Measurements from ENCODE around the gene NSUN2.

NSUN2 gene

DNA sequence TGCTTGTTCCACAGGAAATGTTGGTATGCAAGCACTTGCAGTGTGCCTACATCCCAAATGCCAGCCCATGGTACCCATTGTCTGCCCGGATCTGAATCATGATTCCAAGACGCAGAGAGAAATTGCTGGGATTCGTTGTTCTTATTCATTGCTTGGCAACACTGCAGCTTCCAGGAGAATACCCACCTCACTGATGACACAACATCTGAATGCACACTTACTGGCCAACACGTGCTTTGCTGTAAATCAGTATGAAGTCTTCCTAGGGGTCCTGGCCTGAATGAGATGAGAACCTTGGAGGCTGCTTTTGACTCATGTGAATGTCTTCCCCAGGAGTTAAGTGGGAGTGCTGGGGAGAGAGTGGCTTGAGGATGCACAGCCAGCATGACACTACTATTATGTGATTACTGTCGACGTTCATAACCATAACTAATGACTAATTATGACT lies 12.0 kb upstream of the NSUN2 start:
- DNase-seq (ENCODE audit: low spot score): no peak

DNA sequence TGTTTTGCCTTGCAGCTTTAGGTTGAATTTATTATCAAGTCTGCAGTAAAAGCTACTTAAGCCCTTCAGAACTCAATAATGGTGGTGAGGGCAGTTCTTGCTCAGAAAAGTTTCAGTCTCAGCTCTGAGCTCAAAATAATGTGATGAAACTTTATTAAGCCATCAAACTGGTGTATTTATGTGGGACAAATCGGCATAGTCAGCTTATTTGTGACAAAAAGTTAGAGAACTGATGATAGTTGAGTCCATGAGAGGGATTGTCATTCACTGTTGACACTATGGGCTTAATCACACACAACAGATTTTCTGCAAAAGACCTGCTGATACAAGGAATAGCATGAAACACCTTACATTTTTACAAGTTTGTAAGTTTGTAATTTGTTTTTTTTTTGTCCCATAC lies 9.8 kb upstream of the NSUN2 start:
- no peak for DNase-seq (ENCODE audit: low spot score)

DNA sequence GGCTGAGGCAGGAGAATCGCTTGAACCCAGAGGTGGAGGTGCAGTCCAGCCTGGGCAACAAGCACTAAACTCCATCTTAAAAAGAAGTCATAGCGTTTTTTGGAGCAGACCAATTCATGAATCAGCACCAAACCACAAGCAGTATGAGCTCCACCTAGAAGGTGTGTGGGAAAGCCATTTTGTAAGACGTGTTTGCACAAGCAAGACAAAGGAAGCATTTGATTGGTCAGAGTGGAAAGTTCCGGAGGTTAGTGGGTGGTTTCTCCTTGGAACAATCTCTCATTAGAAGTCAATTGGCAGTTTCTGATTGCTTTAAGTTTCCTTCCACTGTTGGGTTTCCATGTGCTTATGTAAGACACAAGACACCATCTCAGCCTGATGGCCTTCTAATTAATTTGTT lies 5.4 kb upstream of the NSUN2 start:
- DNase-seq (ENCODE audit: low spot score): no peak

DNA sequence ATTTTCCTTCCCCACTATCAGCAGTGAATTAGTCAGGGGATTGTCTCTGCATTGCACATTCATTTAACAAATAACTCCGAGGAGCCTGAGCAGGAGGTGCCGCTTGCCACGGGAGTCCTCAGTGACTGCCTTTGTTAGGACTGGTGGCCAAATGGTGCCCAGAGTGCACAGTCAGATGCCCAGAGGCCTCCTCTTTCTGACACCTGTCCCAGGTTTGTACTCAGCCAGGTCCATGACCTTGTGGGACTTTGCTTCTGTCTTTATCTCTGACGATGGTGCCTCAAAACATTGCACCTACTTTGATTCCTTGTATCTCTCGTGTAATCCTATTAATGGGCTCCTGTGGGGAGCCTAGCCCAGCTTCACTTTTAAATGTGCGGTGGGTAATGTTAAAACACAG lies 4.7 kb upstream of the NSUN2 start:
- DNase-seq (ENCODE audit: low spot score): no peak

DNA sequence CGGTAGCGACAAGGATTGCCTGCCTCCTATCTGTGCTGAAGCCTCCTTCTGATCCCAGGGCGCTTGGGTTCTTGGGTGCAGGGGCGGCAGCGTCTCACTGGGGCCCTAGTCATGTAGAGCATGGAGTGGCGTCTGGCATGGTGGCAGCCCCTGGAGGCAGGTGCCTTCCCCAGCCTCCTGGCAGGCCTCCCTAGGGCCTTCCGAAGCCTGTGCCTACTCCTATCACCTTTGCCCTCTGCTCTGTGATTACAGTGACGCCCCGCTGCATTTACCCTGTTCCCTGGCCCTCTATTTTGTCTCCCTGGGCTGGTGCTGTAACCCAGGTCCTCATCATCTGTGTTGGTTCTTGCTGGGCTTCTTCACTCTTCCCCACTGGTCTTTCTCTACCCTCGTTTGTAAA lies 4.2 kb upstream of the NSUN2 start:
- no peak for DNase-seq (ENCODE audit: low spot score)

DNA sequence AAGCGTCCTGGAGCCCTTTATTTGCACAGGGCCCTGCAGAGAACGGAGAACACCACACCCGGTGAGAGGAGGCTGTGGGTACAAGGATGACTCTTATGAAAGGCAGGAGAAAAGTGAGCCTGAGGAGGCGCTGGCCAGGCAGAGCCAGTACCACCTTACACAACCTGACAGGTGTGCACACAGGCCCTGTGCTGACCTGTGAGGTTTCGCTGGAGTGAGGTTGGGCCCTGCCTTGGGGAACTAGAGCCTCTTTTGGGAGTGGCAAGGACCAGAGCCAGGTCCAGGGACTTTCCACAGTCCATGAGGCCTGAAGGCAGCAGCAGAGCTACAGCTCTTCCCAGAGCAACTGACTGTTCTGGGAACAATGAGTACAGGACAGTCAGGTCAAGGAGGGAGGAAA lies 3.4 kb upstream of the NSUN2 start:
- peak; percentile 24 for DNase-seq (ENCODE audit: low spot score)

DNA sequence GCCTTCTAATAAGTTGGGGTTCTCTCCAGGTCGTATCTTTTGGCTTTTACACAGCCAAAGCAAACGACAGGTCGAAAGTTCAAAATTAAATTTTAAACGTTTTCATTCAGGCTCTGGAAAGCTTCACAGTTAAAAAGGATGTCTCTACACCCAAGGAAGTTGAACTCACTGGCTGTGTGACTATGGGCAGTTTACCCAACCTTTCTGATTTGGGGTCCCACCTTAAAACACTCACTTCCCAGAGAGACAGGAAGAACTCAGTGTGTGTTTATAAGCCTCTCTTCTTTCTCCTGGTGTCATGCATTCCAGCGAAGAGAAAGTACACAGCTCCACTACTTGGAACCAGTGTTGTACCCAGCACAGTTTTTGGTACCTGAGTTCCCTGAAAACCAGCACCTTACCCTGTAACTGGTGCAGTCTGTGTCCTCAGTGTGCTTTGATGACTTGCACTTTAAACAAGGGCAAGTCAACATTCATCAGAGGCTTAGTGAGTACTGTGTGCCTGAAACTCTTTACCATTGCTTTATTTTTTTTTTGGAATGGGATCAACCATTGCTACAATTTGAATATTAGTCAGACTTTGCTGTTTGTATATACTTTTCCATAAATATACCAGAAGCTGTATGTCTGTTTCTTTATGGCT lies 2.1 kb upstream of the NSUN2 start:
- DNase-seq (ENCODE audit: low spot score): no peak

DNA sequence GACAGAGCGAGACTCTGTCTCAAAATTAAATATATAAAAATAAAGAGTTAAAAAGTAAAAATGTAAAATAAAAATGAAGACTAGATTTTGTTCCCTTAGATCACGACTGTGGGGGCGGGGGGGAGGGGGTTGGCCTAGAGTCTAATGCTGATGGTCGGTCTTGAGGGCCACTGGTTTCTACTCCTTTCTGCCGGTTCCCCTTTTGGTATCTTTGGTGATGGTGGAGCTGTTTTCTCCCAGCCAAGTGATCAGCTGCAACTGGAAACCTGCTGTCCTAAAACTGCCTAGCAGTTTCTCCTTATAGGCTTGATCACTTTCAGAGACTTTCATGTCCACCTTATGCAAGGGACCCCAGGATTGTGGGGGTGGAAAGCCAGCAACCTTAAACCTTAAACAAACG lies 1.5 kb upstream of the NSUN2 start:
- no peak for DNase-seq (ENCODE audit: low spot score)

DNA sequence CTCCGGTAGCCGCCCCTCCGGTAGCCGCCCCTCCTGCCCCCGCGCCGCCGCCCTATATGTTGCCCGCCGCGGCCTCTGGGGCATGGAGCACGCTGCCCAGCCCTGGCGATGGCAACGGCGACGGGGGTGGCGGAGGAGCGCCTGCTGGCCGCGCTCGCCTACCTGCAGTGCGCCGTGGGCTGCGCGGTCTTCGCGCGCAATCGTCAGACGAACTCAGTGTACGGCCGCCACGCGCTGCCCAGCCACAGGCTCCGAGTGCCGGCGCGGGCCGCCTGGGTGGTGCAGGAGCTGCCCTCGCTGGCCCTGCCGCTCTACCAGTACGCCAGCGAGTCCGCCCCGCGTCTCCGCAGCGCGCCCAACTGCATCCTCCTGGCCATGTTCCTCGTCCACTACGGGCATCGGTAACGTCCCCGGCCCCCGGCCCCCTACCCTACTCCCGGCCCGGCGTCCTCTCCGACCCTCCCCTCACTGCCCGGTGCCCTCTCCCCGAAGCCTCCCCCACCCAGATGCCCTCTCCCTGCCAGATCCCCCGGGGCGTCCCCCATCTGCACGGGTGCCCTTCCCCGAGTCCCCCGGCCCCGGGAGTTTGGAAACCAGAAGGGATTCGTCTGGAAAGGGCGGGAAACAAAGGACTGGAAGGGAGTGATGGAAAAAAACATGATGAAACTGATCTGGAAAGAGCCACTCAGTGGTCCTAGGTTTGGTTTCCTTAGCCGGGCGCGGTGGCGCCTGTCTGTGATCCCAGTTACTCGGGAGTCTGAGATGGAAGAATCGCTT lies 813 bp upstream of the NSUN2 start:
- peak; percentile 16 for DNase-seq (ENCODE audit: low spot score)

DNA sequence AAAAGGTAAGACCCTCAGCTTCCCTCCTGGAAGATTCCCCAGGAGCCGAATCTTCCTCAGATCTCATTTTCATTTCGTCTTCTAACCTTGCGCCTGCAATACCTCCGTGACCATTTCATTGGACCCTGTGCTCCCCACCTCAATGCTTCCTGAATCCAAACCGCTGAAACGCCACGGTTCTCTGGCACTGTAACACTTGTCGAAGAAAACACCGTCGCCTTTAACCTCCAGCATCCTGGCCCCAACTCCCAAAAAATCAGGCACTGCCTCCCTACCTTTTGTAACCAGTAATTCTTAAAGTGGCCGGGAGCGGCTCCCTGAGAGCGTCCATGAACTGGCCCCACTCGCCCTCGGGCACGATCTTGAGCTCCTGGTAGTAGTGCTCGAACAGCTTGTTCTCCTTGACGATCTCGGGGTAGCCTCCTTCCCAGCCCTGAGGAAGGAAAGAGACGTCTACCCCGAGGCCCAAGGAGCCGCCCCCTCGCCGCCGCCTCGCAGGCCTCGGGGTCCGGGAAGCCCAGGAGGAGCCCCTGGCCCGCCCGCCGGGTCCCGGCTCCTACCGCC lies 438 bp downstream of the NSUN2 start:
- peak; percentile 42 for DNase-seq (ENCODE audit: low spot score)

DNA sequence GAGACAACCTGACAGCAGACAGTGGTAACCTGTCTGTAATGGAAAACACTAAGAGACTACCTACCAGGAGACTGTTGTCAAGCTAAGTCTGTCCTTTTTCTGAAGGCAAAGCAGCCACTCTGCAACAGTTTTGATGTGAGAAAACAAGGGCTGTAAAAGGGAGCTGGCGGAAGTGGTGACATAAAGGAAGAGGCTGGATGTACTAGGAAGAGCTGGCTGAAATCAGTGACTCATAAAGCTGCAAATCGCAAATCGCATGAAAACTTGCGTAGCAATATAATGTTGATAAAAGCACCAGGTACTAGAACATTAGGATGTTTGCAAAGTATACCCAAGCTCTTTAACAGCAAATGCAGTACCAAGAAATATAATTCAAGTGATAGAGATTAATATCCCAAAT lies 1.4 kb downstream of the NSUN2 start:
- DNase-seq (ENCODE audit: low spot score): no peak

DNA sequence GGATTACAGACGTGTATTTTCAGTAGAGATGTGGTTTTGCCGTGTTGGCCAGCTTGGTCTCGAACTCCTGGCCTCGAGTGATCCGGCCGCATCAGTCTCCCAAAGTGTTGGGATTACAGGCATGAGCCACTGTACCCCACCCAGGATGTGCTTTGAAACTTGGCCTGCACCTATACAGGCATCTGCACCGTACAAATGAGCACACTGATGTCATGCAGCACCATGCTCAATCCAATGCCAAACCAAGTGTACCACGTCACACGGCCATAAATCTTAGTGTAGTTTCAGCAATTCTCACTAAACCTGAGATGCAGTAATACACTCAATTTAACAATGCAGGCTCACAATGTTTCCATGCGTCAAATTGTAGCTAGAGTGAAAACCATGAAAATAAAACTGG lies 6.3 kb downstream of the NSUN2 start:
- DNase-seq (ENCODE audit: low spot score): no peak

DNA sequence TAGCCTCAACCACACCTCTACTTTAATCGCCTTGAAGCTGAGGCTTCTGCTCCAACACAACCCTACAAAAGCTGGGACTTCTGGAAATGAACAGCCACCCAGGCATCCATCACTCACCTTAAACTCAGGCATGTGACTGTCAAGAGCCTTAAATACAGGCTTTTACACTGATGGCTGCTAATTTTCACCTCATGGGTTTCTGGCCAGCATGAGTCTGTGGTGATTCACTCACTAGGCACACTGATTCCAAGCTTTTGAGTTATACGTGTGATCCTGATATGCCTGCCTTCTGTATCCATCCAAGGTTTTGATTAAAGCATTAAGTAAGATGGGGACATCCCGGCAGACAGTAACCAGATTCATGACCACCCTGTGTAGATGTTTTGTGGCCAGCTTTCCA lies 8.9 kb downstream of the NSUN2 start:
- DNase-seq (ENCODE audit: low spot score): peak; percentile 55

DNA sequence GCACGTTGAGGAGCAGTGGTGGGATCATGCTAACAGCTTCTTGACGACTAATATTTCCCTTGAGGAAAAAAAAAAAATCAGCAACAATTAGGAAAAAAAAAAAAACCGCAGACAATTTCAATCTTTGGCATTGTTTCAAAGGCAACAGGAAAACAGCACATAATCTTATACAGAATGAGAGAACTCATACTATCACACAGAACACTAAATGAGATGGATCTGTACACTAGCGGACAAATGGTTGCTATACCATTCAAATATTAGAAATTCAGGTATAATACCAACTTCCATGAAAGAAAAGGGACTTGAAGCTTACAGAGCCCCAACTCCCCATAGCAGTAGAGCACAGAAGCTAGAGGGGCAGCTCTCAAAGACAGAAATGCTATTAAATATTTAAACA lies 9.6 kb downstream of the NSUN2 start:
- DNase-seq (ENCODE audit: low spot score): no peak

DNA sequence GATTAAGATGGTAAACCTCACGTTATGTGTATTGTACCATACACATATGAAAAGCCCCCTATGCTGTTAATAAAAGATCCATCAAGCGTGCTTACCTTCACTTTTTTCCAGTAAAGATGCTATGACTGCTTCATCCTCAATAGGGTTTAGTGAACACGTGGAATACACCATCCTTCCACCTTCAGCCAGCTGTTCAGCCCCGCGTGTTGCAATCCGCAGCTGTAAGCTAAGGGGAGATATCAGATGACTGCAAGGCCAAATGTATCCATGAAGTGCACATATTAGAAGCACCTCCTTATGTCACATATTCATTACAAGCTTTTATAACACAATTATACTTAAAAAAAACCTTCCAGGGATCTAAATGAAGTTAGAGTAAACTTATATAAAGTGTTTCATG lies 16.2 kb downstream of the NSUN2 start:
- no peak for DNase-seq (ENCODE audit: low spot score)

DNA sequence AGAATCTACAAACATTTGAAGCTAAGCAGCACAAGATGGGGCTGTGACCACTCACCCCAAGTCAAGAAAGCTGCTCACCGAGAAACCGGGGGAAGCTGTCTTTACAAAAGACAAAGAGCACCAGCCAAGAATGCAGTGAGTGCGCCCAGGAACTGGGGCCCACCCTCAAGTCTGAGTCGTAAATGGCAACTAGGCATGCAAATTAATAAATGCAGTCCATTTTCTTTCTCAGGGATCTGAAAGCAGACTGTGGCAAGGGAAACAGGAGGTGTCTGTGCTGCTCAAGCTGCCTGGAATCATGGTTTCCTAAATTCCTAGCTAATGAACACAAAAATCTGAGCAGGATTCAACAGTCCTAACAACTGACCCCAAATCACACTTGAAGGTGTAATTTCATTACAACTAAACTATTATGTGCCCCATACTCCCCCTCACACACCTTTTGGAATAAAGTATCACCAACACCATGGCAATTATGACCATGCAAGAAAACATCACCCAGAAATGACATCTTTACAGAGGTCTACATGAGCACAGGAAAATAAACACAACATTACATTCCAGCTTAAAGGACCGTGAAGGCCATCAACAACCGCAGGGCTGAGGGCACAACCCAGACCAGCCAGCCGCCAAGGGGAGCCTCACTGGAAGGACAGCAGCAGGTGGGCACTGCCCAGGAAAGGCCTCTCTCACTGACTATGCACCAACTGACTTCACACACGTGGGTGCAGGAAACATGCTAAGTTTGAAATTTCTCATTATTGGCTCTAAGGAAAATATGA lies 17.6 kb downstream of the NSUN2 start:
- peak; percentile 53 for DNase-seq (ENCODE audit: low spot score)

DNA sequence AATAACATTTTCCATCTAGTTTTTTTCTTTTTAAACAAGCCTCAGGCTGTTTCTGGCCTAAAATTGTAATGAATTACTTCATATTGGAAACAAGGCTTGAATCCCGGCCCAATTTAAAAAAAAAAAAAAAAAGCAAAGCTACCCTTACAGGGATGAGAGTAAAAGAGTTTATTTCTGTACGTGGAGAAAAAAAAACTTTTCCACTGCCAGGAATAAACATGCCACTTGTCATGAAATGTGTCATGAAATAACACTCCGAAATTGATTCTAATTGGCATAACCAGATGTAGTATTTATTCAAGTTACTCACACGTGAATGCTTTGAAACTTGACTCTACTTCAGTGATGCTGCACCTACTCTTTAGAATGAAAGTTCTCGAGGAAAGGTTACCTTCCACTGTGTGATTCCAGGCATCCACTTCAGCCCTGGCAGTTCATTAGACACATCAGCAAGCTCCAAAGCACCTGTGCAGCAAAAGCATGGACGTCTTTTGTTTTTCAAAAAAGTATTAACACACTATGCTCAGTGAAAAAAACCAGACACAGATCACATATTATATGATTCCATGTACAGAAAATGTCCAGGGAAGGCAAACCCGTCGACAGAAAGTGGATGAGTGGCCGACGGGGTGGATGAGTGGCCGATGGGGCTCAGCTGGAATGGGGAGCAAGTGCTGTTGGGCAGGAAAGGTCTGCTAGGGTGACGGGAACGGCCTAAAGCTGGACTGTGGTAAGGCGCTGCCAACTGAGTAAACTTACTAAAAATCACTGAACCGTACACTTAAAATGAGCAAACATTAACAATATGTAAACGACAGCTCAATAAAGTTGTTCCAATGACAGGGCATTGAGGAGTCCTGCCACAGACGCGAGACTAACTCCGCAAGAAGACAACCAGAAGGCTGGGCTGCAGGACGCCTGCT lies 21.2 kb downstream of the NSUN2 start:
- DNase-seq (ENCODE audit: low spot score): peak; percentile 49

DNA sequence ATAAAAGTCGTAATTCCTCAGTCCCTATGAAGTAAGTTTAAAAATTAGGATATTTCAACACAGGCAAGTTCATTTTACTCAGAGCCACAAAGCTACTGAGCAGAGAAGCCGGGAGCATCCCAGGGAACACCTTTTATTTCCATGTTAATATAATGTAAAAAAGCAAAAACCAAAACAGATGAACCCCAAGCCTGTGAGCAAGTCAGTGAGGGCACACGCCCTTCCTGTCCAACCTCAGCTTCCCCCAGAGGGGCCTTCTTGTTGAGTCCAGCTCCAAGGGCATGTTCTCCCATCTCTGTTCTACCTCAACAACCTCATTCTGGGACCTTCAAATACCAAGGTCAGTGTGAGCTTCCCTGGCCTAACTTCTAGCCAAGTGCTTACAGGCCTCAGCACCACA lies 24.8 kb downstream of the NSUN2 start:
- no peak for DNase-seq (ENCODE audit: low spot score)

DNA sequence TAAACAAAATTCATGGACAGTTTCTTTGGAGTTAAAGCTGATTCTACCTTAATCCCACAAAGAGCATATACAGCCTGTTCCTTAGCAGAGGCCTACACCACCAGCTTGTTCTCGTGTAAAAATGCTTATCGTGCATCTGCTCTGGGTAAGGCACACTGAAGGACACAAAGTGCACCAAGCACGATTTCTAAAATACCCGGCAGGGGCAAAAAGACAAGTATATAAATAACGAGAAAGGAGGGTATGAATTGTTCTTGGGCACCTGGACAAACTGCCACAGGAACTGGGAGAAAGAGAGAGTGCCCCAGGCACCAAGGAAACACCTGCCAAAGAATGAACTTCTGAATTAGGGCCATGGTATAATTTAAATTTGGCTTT lies 25.3 kb downstream of the NSUN2 start:
- no peak for DNase-seq (ENCODE audit: low spot score)

DNA sequence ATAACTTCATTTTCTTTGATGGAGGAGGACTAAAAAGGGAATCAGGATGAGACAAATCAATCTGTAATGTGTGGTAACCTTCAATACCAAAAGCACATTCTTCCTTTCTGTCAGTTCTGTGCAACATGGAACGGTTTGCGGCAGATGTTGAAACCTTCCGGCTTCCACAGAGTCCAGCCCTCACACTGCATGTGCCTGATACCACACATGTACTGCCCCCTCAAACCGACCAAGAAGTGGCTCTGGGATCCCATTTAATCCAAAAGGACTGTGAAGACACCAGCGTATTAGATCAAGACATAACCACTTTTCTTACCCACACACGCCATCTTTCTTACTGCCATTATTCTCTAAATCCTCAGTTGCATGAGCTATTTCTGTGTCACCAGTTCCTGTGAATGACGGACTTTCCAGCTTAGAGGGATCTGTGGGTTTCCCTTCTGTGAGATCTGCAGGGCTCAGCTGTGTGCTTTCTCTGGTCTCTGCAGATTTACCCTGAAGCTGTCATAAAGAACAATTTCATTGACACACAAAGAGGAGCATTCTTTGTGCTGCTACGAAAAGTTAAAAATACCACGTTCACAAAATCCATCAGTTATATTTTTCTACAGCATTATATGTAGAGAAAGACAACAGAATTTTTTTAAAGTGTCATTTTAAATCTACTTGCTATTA lies 25.8 kb downstream of the NSUN2 start:
- no peak for DNase-seq (ENCODE audit: low spot score)

DNA sequence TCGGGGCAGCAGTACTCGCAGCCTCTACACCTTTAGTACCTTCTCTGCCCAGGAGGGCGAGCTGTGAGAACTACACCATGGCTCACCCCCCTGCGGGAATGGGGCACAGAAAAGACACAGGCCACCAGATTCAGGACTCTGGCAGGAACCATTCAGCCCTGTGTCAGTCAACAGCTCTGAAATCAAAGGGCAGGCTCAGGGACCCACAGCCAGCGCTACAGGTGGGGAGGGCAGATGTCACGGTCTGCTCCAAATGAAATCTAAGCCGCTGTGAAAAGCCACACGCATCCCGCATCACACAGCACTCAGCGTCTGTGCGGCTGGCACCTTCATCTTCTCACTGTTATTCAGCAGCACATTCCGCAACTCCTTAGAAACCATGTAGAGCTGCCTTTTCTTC lies 27.9 kb downstream of the NSUN2 start:
- no peak for DNase-seq (ENCODE audit: low spot score)

All from kidney tubule cell (primary cell).